OCI-LY7 (cell line): ENCODE measurements around the gene IGBP1. TPM values are rescaled to one million over a fixed set of nuclear protein-coding genes. Genes with fewer than 3 reads are reported as not detected.
"Not testable (repeated sequence)": the region's sequence is repeated elsewhere in the genome, so short reads cannot be mapped to it uniquely, and the experiment has no call there.

Experiments used
- BruUV-seq: library from RNA; stranded (reverse); fragments of 400-500 nt; replicated peaks from 2 replicates; lab custom pipeline; 2021; lab: Mats Ljungman, UMichigan
- CTCF ChIA-PET: fragments of 300-600 bp; sonication (Branson Sonifier 250); formaldehyde crosslinking; loops from one replicate; lab custom pipeline; 2022; ENCODE audit warnings: antibody characterized with exemption; ENCODE audit not compliant: unreplicated experiment; lab: Charles Lee
- POLR2A ChIA-PET: fragments of 300-600 bp; sonication (Branson Sonifier 250); formaldehyde crosslinking; loops from one replicate; lab custom pipeline; 2022; ENCODE audit warnings: antibody characterized with exemption; lab: Charles Lee
- DNase-seq: peaks from one replicate; pipeline ENCODE4 v3.0.0-alpha.2; 2015; ENCODE audit warnings: low spot score
- H2AFZ ChIP-seq: fragments of 200-600 bp; sonication (generic), shearing (Covaris generic); 2 replicates; pipeline ENCODE4 v1.6.1; 2014; ENCODE audit warnings: mild to moderate bottlenecking, antibody characterized with exemption, low read length, moderate library complexity
- H3K27ac ChIP-seq: fragments of 200-600 bp; sonication (generic); 2 replicates; pipeline ENCODE4 v1.5.1; 2014; ENCODE audit warnings: mixed run types, low read depth, mild to moderate bottlenecking, moderate library complexity, low read length, inconsistent platforms; ENCODE audit not compliant: poor library complexity, severe bottlenecking
- H3K36me3 ChIP-seq: fragments of 200-600 bp; sonication (generic); 2 replicates; pipeline ENCODE4 v1.6.1; 2014; ENCODE audit warnings: mild to moderate bottlenecking, antibody characterized with exemption, low read length, moderate library complexity, mixed read lengths; ENCODE audit not compliant: insufficient read depth
- H3K4me1 ChIP-seq: fragments of 200-600 bp; sonication (generic); 2 replicates; pipeline ENCODE4 v1.5.1; 2014; ENCODE audit warnings: mild to moderate bottlenecking, low read length; ENCODE audit not compliant: insufficient read depth, poor library complexity, severe bottlenecking
- H3K4me2 ChIP-seq: fragments of 200-600 bp; sonication (generic); 2 replicates; pipeline ENCODE4 v1.6.1; 2014; ENCODE audit warnings: mild to moderate bottlenecking, low read length
- H3K4me3 ChIP-seq: fragments of 200-600 bp; sonication (generic); 2 replicates; pipeline ENCODE4 v1.5.1; 2014; ENCODE audit warnings: mild to moderate bottlenecking, low read depth, low read length; ENCODE audit not compliant: poor library complexity, severe bottlenecking
- H3K79me2 ChIP-seq: fragments of 200-600 bp; sonication (generic); 2 replicates; pipeline ENCODE4 v1.6.1; 2016; ENCODE audit warnings: low read depth, mild to moderate bottlenecking, low read length, moderate library complexity, mixed read lengths; ENCODE audit not compliant: insufficient read depth
- H3K9me2 ChIP-seq: fragments of 200-600 bp; sonication (generic); 2 replicates; pipeline ENCODE4 v1.6.1; 2016; ENCODE audit warnings: mild to moderate bottlenecking, low read length, mixed read lengths; ENCODE audit not compliant: insufficient read depth
- H3K9me3 ChIP-seq: fragments of 200-600 bp; sonication (generic); 2 replicates; pipeline ENCODE4 v1.6.1; 2014; ENCODE audit warnings: mild to moderate bottlenecking, mixed run types, low read length, mixed read lengths
- H4K20me1 ChIP-seq: fragments of 200-600 bp; sonication (generic); 2 replicates; pipeline ENCODE4 v1.6.1; 2014; ENCODE audit warnings: mild to moderate bottlenecking, antibody characterized with exemption, low read length, moderate library complexity, mixed read lengths; ENCODE audit not compliant: insufficient read depth
- EZH2phosphoT487 ChIP-seq: fragments of 200-600 bp; sonication (generic); IDR thresholded peaks from 2 replicates; pipeline ENCODE4 v1.6.1; 2018; ENCODE audit warnings: low read depth, borderline replicate concordance, mild to moderate bottlenecking, mixed run types, antibody characterized with exemption, low read length, moderate library complexity, mixed read lengths
- intact Hi-C: fragments of 100-400 bp; cut with micrococcal nuclease; formaldehyde crosslinking; loops from one replicate; pipeline ENCODE4 v1.10.0; 2022; ENCODE audit not compliant: unreplicated experiment
- total RNA-seq, 2 experiments: library from RNA; depleted of rRNA in 1 of 2; stranded (reverse); fragments of >200 nt in 1 of 2; shearing (Covaris generic) in 1 of 2; gene quantifications; 2 replicates each; pipeline ENCODE4 v1.2.3, GENCODE V29; 2014 to 2022
- TF ChIP-seq, protein P1 (sequence below): fragments of 200-600 bp; sonication (generic); conservative IDR thresholded peaks from 2 replicates; pipeline ENCODE4 v1.5.1; 2014; ENCODE audit warnings: mild to moderate bottlenecking, antibody characterized with exemption, low read length, moderate library complexity, mixed read lengths

IGBP1 gene
- total RNA-seq, 2 experiments from 2014 or later, result 47.2 to 60.5 TPM

DNA sequence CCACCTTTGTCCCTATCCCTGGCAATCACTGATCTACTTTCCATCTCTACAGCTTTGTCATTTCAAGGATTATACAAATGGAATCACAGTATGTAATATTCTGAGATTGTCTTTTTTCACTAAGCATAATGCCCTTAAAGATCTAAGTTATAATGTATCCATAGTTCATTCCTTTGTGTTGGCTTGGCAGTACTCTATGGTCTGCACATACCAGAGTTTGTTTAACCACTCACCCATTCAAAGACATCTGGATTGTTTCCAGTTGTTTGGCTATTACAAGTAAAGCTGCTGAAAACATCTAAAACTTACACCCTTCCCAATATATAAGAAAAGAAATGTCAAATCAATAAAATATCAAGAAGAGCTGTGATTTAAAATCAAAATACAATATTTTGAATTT, 75.2 kb downstream of the IGBP1 start:
- Histone ChIP-seq H4K20me1 (no peaks in the 10 kb centered on the region), H3K9me3 (no peaks in the 10 kb centered on the region), H3K79me2 (no peaks in the 10 kb centered on the region), H3K9me2 (no peaks in the 10 kb centered on the region), H3K4me2 (no peak overlapping the region), H2AFZ (no peak overlapping the region), H3K4me1 (no peaks in the 10 kb centered on the region), H3K27ac (no peak overlapping the region), H3K36me3 (no peaks in the 10 kb centered on the region), H3K4me3 (no peak overlapping the region)
- ChIA-PET CTCF (no interaction called here), POLR2A (no interaction called here)
- no peak for TF ChIP-seq EZH2phosphoT487
- TF ChIP-seq, protein P1, sequence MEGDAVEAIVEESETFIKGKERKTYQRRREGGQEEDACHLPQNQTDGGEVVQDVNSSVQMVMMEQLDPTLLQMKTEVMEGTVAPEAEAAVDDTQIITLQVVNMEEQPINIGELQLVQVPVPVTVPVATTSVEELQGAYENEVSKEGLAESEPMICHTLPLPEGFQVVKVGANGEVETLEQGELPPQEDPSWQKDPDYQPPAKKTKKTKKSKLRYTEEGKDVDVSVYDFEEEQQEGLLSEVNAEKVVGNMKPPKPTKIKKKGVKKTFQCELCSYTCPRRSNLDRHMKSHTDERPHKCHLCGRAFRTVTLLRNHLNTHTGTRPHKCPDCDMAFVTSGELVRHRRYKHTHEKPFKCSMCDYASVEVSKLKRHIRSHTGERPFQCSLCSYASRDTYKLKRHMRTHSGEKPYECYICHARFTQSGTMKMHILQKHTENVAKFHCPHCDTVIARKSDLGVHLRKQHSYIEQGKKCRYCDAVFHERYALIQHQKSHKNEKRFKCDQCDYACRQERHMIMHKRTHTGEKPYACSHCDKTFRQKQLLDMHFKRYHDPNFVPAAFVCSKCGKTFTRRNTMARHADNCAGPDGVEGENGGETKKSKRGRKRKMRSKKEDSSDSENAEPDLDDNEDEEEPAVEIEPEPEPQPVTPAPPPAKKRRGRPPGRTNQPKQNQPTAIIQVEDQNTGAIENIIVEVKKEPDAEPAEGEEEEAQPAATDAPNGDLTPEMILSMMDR, result no peak
- BruUV-seq, result no TSS peak
- no peak for DNase-seq
- intact Hi-C loops, result no loop called here

DNA sequence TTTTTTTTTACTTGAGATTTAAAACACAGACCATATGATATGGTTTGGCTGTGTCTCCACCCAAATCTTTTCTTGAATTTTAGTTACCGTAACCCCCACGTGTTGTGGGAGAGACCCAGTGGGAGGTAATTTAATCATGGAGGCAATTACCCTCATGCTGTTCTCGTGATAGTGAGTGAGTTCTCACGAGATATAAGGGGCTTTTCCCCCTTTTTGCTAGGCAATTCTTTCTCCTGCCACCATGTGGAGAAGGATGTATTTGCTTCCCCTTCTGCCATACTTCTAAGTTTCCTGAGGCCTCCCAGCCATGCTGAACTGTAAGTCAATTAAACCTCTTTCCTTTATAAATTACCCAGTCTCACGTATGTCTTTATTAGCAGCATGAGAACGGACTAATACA, 76.3 kb downstream of the IGBP1 start:
- H3K4me1 ChIP-seq, H3K27ac ChIP-seq, intact Hi-C loops, H3K9me3 ChIP-seq, H3K4me3 ChIP-seq, H3K4me2 ChIP-seq, H2AFZ ChIP-seq, H3K79me2 ChIP-seq, CTCF ChIA-PET, H3K36me3 ChIP-seq, DNase-seq, BruUV-seq, H3K9me2 ChIP-seq, POLR2A ChIA-PET, H4K20me1 ChIP-seq: not testable (repeated sequence)

Other genes starting within 250 kb of the IGBP1 start
- gene AWAT2, start 83.5 kb upstream of the IGBP1 start, total RNA-seq (2014; rRNA removed; shearing (Covaris generic)), result not detected in 2 replicates
- not detected in 2 replicates for gene AWAT2, start 83.5 kb upstream of the IGBP1 start, total RNA-seq (2022)
- gene OTUD6A, start 71.0 kb upstream of the IGBP1 start, total RNA-seq (2014; rRNA removed; shearing (Covaris generic)), result not detected in 2 replicates
- gene OTUD6A, start 71.0 kb upstream of the IGBP1 start, total RNA-seq (2022), result not detected in 2 replicates
- gene DGAT2L6, start 44.0 kb downstream of the IGBP1 start, total RNA-seq (2014; rRNA removed; shearing (Covaris generic)), result not detected in 2 replicates
- not detected in 2 replicates for gene DGAT2L6, start 44.0 kb downstream of the IGBP1 start, total RNA-seq (2022)
- gene AWAT1, start 101.2 kb downstream of the IGBP1 start, total RNA-seq (2014; rRNA removed; shearing (Covaris generic)), result not detected in 2 replicates
- not detected in 2 replicates for gene AWAT1, start 101.2 kb downstream of the IGBP1 start, total RNA-seq (2022)
- gene P2RY4, start 126.8 kb downstream of the IGBP1 start, total RNA-seq (2014; rRNA removed; shearing (Covaris generic)), result 0.16 and 0.31 TPM in 2 replicates
- gene P2RY4, start 126.8 kb downstream of the IGBP1 start, total RNA-seq (2022), result 0.21 and 0.46 TPM in 2 replicates
- gene ARR3, start 134.9 kb downstream of the IGBP1 start, total RNA-seq (2014; rRNA removed; shearing (Covaris generic)), result not detected in 2 replicates
- gene ARR3, start 134.9 kb downstream of the IGBP1 start, total RNA-seq (2022), result not detected in 2 replicates
- gene RAB41, start 148.7 kb downstream of the IGBP1 start, total RNA-seq (2014; rRNA removed; shearing (Covaris generic)), result not detected in 2 replicates
- gene RAB41, start 148.7 kb downstream of the IGBP1 start, total RNA-seq (2022), result not detected in 2 replicates
- gene PDZD11, start 156.5 kb downstream of the IGBP1 start, total RNA-seq (2014; rRNA removed; shearing (Covaris generic)), result 23.0 and 23.3 TPM in 2 replicates
- 27.4 and 30.3 TPM in 2 replicates for gene PDZD11, start 156.5 kb downstream of the IGBP1 start, total RNA-seq (2022)
- gene KIF4A, start 156.7 kb downstream of the IGBP1 start, total RNA-seq (2014; rRNA removed; shearing (Covaris generic)), result 29.9 and 32.5 TPM in 2 replicates
- 40.7 and 43.4 TPM in 2 replicates for gene KIF4A, start 156.7 kb downstream of the IGBP1 start, total RNA-seq (2022)